Heart left ventricle (tissue), 16 donors: Measurements from ENCODE around the gene LPP. TPM values are rescaled to one million over a fixed set of nuclear protein-coding genes. Genes with fewer than 3 reads are reported as not detected.

Source experiments
- ATAC-seq, 4 donors: fragments of 200-7000 bp; cut with Tn5 transposase; one replicate each; pipeline ENCODE4 v1.9.1; 2020 to 2022; ENCODE audit warnings: moderate library complexity in 4 of 4, mild to moderate bottlenecking in 3 of 4, moderate number of reproducible peaks in 1 of 4
- DNase-seq, 5 donors: peaks; one replicate each; pipeline ENCODE4 v3.0.0-alpha.2; 2020
- H3K27ac ChIP-seq, 12 donors: fragments of 200-600 bp; sonication (generic) in 4 of 12; one replicate each; pipeline versions ENCODE4 v1.5.0 to v1.8.0; 2016 to 2022; ENCODE audit warnings: mild to moderate bottlenecking in 2 of 12
- H3K27me3 ChIP-seq, 9 donors: fragments of 200-600 bp; sonication (generic) in 2 of 9; one replicate each; pipeline versions ENCODE4 v1.5.1 to v1.8.0; 2016 to 2022; ENCODE audit warnings: mild to moderate bottlenecking in 3 of 9
- H3K36me3 ChIP-seq, 9 donors: fragments of 200-600 bp; sonication (generic) in 2 of 9; one replicate each; pipeline versions ENCODE4 v1.5.0 to v1.8.0; 2018 to 2022; ENCODE audit warnings: mild to moderate bottlenecking in 2 of 9
- H3K4me1 ChIP-seq, 12 donors: fragments of 200-600 bp; sonication (generic) in 4 of 12; one replicate each; pipeline versions ENCODE4 v1.5.0 to v1.8.0; 2016 to 2022; ENCODE audit warnings: mild to moderate bottlenecking in 3 of 12
- H3K4me3 ChIP-seq, 12 donors: fragments of 200-600 bp; sonication (generic) in 4 of 12; one replicate each; pipeline versions ENCODE4 v1.5.0 to v1.8.0; 2017 to 2022; ENCODE audit warnings: mild to moderate bottlenecking in 9 of 12, moderate library complexity in 4 of 12
- H3K9me3 ChIP-seq, 12 donors: fragments of 200-600 bp; sonication (generic) in 4 of 12; one replicate each; pipeline versions ENCODE4 v1.5.0 to v1.8.0; 2016 to 2022; ENCODE audit warnings: mild to moderate bottlenecking in 1 of 12
- CTCF ChIP-seq, 12 donors: fragments of 200-600 bp; sonication (generic) in 4 of 12; IDR thresholded peaks; one replicate each; pipeline versions ENCODE4 v1.5.0 to v1.8.0; 2018 to 2022; ENCODE audit warnings: antibody characterized with exemption in 12 of 12, mild to moderate bottlenecking in 5 of 12
- POLR2A ChIP-seq, 2 donors: fragments of 450-650 bp; IDR thresholded peaks; one replicate each; pipeline ENCODE4 v1.6.1; 2017; ENCODE audit warnings: antibody characterized with exemption in 2 of 2, mild to moderate bottlenecking in 2 of 2, moderate library complexity in 2 of 2
- WGBS, 4 donors: extraction: QIAGEN DNeasy Blood & Tissue Kit in 2 of 4; methylation state at CpG; one replicate each; pipeline versions ENCODE4 v1.1.5 to v1.1.7; 2013 to 2018; 5-methylcytosine and 5-hydroxymethylcytosine counted together
- intact Hi-C, 10 donors: fragments of 100-400 bp; cut with DNase I; formaldehyde crosslinking; loops; one replicate each; pipeline versions ENCODE4 v1.11.1 to v1.14.2; 2022
- long read RNA-seq, 3 donors: library from polyadenylated mRNA; unstranded; transcript quantifications; one replicate each; pipeline ENCODE4 v2.0.0, GENCODE V29; 2020 to 2021
- polyA plus RNA-seq, 2 donors: library from polyadenylated mRNA; stranded (reverse); fragments of 200-250 nt; gene quantifications; one replicate each; pipeline ENCODE4 v1.2.3, GENCODE V29; 2013
- total RNA-seq, 9 donors: library from RNA; depleted of rRNA in 2 of 9; stranded (reverse); fragments of >200 nt in 2 of 9; fragmentation: NEBNext Ultra II Directional in 3 of 9; extraction: Animal tissue kit (Norgen Biotek cat#: 25700) in 3 of 9; gene quantifications; one replicate each; pipeline versions ENCODE4 v1.1.0 to v1.2.4, GENCODE V29; 2016 to 2023
- donor health status: ischemic (EF 13 %, LVEDD 7.1; RV severe dilation, severe dysfunction).
- donor health status: healthy with polysubstance abuse.
- donor health status: DM: no; HTN: yes; CAD: no.
- donor health status: DM: no; HTN: no; CAD: no.
- donor health status: ischemic (EF 25% LVEDD 6.9; RV normal size, moderate dysfunction).
- donor health status: ischemic (EF 25% LVEDD 5.7; RV mildly dilated, moderate dysfunction).
- donor health status: healthy.
- donor health status: DM: yes; HTN: yes; CAD: no.
- donor health status: ischemic (EF 35%, LVEDD 5.7; RV mildly dilated, moderate dysfunction).
- donor health status: nonischemic (EF 11% LVEDD 7.7; RV severe dilation, severe dysfunction).
- donor health status: DM: yes; HTN: yes; CAD: no.
- donor health status: PGD.
- donor health status: ischemic (EF 29% LVEDD 5.4; RV normal size, mild dysfunction).
- donor health status: nonischemic (EF 23%, LVEDD 6.1; RV moderate dilation, normal function).

Gene LPP, protein sequence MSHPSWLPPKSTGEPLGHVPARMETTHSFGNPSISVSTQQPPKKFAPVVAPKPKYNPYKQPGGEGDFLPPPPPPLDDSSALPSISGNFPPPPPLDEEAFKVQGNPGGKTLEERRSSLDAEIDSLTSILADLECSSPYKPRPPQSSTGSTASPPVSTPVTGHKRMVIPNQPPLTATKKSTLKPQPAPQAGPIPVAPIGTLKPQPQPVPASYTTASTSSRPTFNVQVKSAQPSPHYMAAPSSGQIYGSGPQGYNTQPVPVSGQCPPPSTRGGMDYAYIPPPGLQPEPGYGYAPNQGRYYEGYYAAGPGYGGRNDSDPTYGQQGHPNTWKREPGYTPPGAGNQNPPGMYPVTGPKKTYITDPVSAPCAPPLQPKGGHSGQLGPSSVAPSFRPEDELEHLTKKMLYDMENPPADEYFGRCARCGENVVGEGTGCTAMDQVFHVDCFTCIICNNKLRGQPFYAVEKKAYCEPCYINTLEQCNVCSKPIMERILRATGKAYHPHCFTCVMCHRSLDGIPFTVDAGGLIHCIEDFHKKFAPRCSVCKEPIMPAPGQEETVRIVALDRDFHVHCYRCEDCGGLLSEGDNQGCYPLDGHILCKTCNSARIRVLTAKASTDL
- 100 to 1,000 TPM in 6 of 9 donors, 10 to 100 TPM in 3; 76.6 to 178 (median 111) TPM for total RNA-seq
- polyA plus RNA-seq = 10 to 100 TPM in 1 of 2 donors, 1 to 10 TPM in 1; 9.2 to 20.5 TPM
- long read RNA-seq, donor 1, partial matches to known transcripts = 22 of 32 reads
- long read RNA-seq, donor 1, other reads (novel, unspliced or antisense) = 10 of 32 reads
- long read RNA-seq, donor 2, partial matches to known transcripts = 33 of 59 reads
- long read RNA-seq, donor 2, other reads (novel, unspliced or antisense) = 25 of 59 reads
- long read RNA-seq, donor 3, partial matches to known transcripts = 9 of 20 reads
- long read RNA-seq, donor 3, other reads (novel, unspliced or antisense) = 11 of 20 reads

- H3K27me3 ChIP-seq = no peaks in the 10 kb centered on the region
- no peaks in the 10 kb centered on the region for H3K36me3 ChIP-seq
- peak within 1 kb of the TSS; percentile 90 to 99 (median 97) for H3K27ac ChIP-seq
- TF ChIP-seq POLR2A (IDR thresholded peaks at IDR 0.05) = no peak
- TF ChIP-seq CTCF (IDR thresholded peaks at IDR 0.05) = peak in 2 of 12 donors; percentile 7 to 25
- intact Hi-C loops = loop anchor here (1.0 to 10.0 kb wide), 15 partner anchors 92 to 801 kb away; partner anchors contain the start of gene BCL6 (in 5 of the 10)
- peaks cover 0 to 62% (median 41%) of the 10 kb centered on the region in 12 donors for H3K4me1 ChIP-seq
- no peaks in the 10 kb centered on the region for H3K9me3 ChIP-seq
- 1 to 3% (median 2%) methylated on average over 15 to 65 of the region's 66 CpGs for WGBS, 4 donors
- peak within 1 kb of the TSS; percentile 68 to 94 (median 86) for H3K4me3 ChIP-seq
- DNase-seq (peak; percentile 83 to 92 (median 86)), ATAC-seq (peak; percentile 67 to 93 (median 82))
Measured at GRCh38 chr3:188154014-188154808, at the start of gene LPP. Gene LPP (plus strand): TSS chr3:188154157. CDS start chr3:188406121, 251,964 bp downstream.

- intact Hi-C loops = no loop called here
- Histone ChIP-seq H3K27ac (no peak overlapping the region), H3K4me1 (peaks cover 0 to 7% (median 0%) of the 10 kb centered on the region in 12 donors), H3K27me3 (no peaks in the 10 kb centered on the region), H3K4me3 (no peak overlapping the region), H3K36me3 (no peaks in the 10 kb centered on the region), H3K9me3 (peaks cover 0 to 8% (median 1%) of the 10 kb centered on the region in 12 donors)
- no peak for TF ChIP-seq POLR2A (IDR thresholded peaks at IDR 0.05)
- TF ChIP-seq CTCF (IDR thresholded peaks at IDR 0.05) = no peak
- ATAC-seq (no peak), DNase-seq (no peak)
- WGBS, 4 donors = 67 to 79% (median 74%) methylated on average over 1 of the region's 1 CpG
Measured at GRCh38 chr3:188106006-188106405, 48.0 kb upstream of the LPP start.

- intact Hi-C loops = no loop called here
- H3K9me3 ChIP-seq = peaks cover 0 to 4% (median 0%) of the 10 kb centered on the region in 12 donors
- 91 to 95% (median 94%) methylated on average over 5 of the region's 5 CpGs for WGBS, 4 donors
- no peaks in the 10 kb centered on the region for H3K27me3 ChIP-seq
- H3K4me3 ChIP-seq = no peak overlapping the region
- no peak for TF ChIP-seq CTCF (IDR thresholded peaks at IDR 0.05)
- TF ChIP-seq POLR2A (IDR thresholded peaks at IDR 0.05) = no peak
- H3K36me3 ChIP-seq = no peaks in the 10 kb centered on the region
- peaks cover 0 to 9% (median 0%) of the 10 kb centered on the region in 12 donors for H3K4me1 ChIP-seq
- ATAC-seq (no peak), DNase-seq (no peak)
- no peak overlapping the region for H3K27ac ChIP-seq
Measured at GRCh38 chr3:188106454-188106853, 47.5 kb upstream of the LPP start.
